Stimulated activated effector memory CD8-positive, alpha-beta T cell treated with anti-CD3 and anti-CD28 coated beads, Interleukin-12 subunit alpha, Interleukin-12 subunit beta, amount 100 ng/mL, for 72 hours (primary cell): Measurements from ENCODE around the gene NQO1.

ENCODE experiments used
- ATAC-seq: fragments of 150-1000 bp; cut with Tn5 transposase; 2 replicates; pipeline ENCODE4 v1.10.0; 2021
- DNase-seq, 2 donors: peaks; one replicate each; pipeline ENCODE4 v3.0.0; 2021 to 2022; ENCODE audit warnings: low spot score in 2 of 2
- H3K27ac Mint-ChIP-seq: one replicate; pipeline ENCODE4 v1.8.0; 2022; ENCODE audit warnings: mild to moderate bottlenecking, mixed read lengths
- H3K36me3 Mint-ChIP-seq: one replicate; pipeline ENCODE4 v1.8.0; 2022; ENCODE audit warnings: mild to moderate bottlenecking, mixed read lengths
- H3K4me1 Mint-ChIP-seq: one replicate; pipeline ENCODE4 v1.8.0; 2022; ENCODE audit warnings: mixed read lengths
- H3K4me3 Mint-ChIP-seq: one replicate; pipeline ENCODE4 v1.8.0; 2022; ENCODE audit warnings: mild to moderate bottlenecking, mixed read lengths
- H3K9me3 Mint-ChIP-seq: one replicate; pipeline ENCODE4 v1.8.0; 2022; ENCODE audit warnings: mixed read lengths

The NQO1 gene

GRCh38 chr16:69701452-69701851 lies 24.9 kb downstream of the NQO1 start:
- H3K27ac Mint-ChIP-seq: no peak overlapping the region
- ATAC-seq (no peak), DNase-seq (no peak)
- H3K4me3 Mint-ChIP-seq: no peak overlapping the region
- H3K4me1 Mint-ChIP-seq: no peaks in the 10 kb centered on the region
- no peaks in the 10 kb centered on the region for H3K9me3 Mint-ChIP-seq
- peaks cover 96% of the 10 kb centered on the region for H3K36me3 Mint-ChIP-seq

DNA sequence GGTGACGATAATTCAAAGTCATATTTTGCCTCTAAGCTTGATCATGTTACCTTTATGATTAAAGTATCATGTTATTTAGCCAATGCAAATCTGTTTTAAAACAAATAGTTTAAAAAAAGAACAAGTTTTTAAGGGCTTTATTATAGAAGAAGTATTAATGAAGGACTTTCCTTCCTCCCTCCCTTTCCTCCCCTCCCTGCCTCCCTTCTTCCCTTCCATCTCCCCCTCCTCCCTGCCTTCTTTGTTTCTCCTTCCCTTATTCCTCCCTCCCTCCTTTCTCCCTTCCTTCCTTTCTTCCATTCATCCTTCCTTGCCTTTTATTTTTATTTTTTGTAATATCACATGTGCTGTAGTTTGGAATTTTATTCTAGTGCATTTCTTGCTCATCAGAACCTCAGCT lies 26.4 kb downstream of the NQO1 start:
- H3K4me3 Mint-ChIP-seq: no peak overlapping the region
- no peak for ATAC-seq
- H3K36me3 Mint-ChIP-seq: peaks cover 96% of the 10 kb centered on the region
- H3K9me3 Mint-ChIP-seq: no peaks in the 10 kb centered on the region
- H3K27ac Mint-ChIP-seq: no peak overlapping the region
- H3K4me1 Mint-ChIP-seq: no peaks in the 10 kb centered on the region
- no peak for DNase-seq

- Mint-ChIP-seq H3K4me3 (no peak overlapping the region), H3K27ac (no peak overlapping the region), H3K9me3 (no peaks in the 10 kb centered on the region), H3K4me1 (peaks cover 3% of the 10 kb centered on the region), H3K36me3 (peaks cover 96% of the 10 kb centered on the region)
- DNase-seq (no peak), ATAC-seq (no peak)
Observed at GRCh38 chr16:69698404-69698803, 28.0 kb downstream of the NQO1 start.

DNA sequence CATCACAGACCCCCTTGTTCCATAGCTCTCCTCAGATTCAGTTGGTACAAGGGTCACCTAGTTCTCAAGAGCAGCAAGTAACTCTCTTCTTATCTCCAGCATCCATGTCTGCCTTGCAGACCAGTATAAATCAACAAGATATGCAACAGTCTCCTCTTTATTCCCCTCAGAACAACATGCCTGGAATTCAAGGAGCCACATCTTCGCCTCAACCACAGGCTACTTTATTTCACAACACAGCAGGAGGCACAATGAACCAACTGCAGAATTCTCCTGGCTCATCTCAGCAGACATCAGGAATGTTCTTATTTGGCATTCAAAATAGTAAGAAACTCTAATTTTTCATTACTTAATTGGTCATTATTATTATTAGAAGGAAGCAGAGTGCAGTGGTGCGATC lies 32.4 kb downstream of the NQO1 start:
- H3K27ac Mint-ChIP-seq: peak overlapping the region; percentile 50
- ATAC-seq (no peak), DNase-seq (no peak)
- H3K9me3 Mint-ChIP-seq: no peaks in the 10 kb centered on the region
- H3K4me1 Mint-ChIP-seq: peaks cover 15% of the 10 kb centered on the region
- H3K36me3 Mint-ChIP-seq: peaks cover 100% of the 10 kb centered on the region
- H3K4me3 Mint-ChIP-seq: no peak overlapping the region

GRCh38 chr16:69691980-69692911 lies 34.1 kb downstream of the NQO1 start:
- DNase-seq (no peak), ATAC-seq (peak; percentile 88)
- Mint-ChIP-seq H3K4me3 (no peak overlapping the region), H3K36me3 (peaks cover 100% of the 10 kb centered on the region), H3K9me3 (no peaks in the 10 kb centered on the region), H3K27ac (peak overlapping the region; percentile 67), H3K4me1 (peaks cover 15% of the 10 kb centered on the region)

DNA sequence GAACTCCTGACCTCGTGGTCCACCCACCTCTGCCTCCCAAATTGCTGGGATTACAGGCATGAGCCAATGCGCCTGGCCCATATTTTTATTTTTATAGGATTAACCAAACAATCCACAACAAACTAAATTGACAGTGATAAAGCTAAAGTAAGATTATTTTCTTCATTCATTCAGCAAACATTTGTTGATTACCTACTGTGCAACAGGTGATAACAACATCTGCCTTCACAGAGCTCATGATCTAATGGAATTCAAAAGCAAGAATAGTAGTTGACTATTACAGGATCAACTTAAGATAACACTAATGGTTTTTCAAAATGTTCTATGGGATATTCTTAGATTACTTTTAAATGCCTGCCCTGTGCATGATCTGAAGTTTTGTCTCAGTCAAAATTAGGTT lies 37.8 kb downstream of the NQO1 start:
- H3K9me3 Mint-ChIP-seq: no peaks in the 10 kb centered on the region
- H3K27ac Mint-ChIP-seq: no peak overlapping the region
- H3K36me3 Mint-ChIP-seq: peaks cover 100% of the 10 kb centered on the region
- peaks cover 14% of the 10 kb centered on the region for H3K4me1 Mint-ChIP-seq
- DNase-seq (no peak), ATAC-seq (no peak)
- no peak overlapping the region for H3K4me3 Mint-ChIP-seq

DNA sequence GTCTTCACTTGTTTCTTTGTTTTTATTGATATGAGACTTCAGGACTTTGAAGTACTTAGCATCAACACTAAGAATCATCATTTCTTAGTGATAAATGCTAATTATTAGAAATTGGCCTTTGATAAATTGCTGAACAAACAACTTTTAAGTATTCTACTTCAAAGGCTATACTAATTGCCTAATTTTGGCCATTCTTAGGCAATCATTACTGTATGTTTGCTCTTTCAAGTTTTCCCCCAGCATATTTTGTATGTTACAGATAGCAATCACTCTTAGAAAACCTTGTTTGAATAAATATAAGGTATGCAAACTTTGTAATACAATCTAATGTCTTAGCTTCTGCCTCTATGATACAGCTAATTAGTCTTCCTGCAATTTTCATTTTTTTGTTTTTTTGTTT lies 46.0 kb downstream of the NQO1 start:
- H3K9me3 Mint-ChIP-seq: no peaks in the 10 kb centered on the region
- H3K4me3 Mint-ChIP-seq: no peak overlapping the region
- ATAC-seq (no peak), DNase-seq (no peak)
- no peaks in the 10 kb centered on the region for H3K4me1 Mint-ChIP-seq
- H3K36me3 Mint-ChIP-seq: peaks cover 100% of the 10 kb centered on the region
- no peak overlapping the region for H3K27ac Mint-ChIP-seq

- Mint-ChIP-seq H3K36me3 (peaks cover 99% of the 10 kb centered on the region), H3K9me3 (no peaks in the 10 kb centered on the region), H3K4me1 (no peaks in the 10 kb centered on the region), H3K4me3 (no peak overlapping the region), H3K27ac (peak overlapping the region; percentile 58)
- no peak for DNase-seq
- ATAC-seq: no peak
Observed at GRCh38 chr16:69672998-69673713, 53.2 kb downstream of the NQO1 start.

DNA sequence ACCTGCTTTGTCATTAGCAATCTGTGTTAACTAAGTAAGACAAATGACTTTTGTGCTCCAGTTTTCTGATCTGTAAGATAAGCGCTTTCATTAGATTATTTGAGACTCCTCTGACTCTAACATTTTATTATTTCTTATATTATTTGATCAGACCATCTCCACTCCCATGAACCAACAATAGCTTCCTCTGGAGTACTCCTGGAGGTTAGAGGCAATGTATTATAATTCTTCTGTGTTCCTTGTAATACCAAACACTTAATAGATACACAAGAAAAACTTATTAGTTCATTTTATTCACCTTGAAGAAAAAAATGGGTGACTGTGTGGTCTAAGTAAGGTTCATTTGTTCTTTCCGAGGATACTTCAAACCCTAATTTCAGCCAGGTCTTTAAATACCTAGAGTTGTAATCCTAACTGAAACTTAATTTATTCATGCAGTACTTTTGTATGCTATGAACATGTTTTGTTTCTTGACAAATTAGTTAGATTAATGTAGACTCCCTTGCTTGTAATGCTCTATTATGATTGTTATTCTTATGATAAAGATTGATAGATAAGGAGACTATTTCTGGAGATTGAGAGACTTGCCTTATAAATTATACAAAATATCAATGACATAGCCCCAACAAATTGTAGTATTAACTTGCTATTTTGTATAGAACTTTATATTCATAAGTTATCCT lies 53.9 kb downstream of the NQO1 start:
- ATAC-seq (no peak), DNase-seq (no peak)
- Mint-ChIP-seq H3K4me3 (no peak overlapping the region), H3K9me3 (no peaks in the 10 kb centered on the region), H3K4me1 (no peaks in the 10 kb centered on the region), H3K27ac (peak overlapping the region; percentile 58), H3K36me3 (peaks cover 99% of the 10 kb centered on the region)

DNA sequence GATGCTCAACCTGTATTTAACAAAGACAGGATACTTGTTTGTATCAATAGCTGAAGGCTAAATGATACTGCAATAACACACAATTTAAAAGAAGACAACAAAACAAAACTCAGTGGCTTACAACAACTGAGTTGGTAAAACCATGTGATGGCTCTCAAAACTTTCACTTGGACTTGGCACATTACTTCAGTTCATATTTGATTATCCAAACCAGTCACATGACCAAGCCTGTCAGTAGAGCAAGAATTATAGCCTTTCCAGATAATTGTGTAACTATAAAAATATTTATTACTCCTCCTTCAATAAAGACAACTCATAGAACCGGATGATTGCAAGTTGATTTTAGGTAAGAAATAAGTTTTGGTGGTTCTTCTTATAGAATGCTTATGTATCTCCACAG lies 56.8 kb downstream of the NQO1 start:
- Mint-ChIP-seq H3K9me3 (no peaks in the 10 kb centered on the region), H3K27ac (no peak overlapping the region), H3K4me1 (no peaks in the 10 kb centered on the region), H3K36me3 (peaks cover 80% of the 10 kb centered on the region), H3K4me3 (no peak overlapping the region)
- ATAC-seq (no peak), DNase-seq (no peak)

- ATAC-seq: no peak
- DNase-seq: no peak
- H3K4me1 Mint-ChIP-seq: no peaks in the 10 kb centered on the region
- peaks cover 81% of the 10 kb centered on the region for H3K36me3 Mint-ChIP-seq
- no peak overlapping the region for H3K4me3 Mint-ChIP-seq
- no peaks in the 10 kb centered on the region for H3K9me3 Mint-ChIP-seq
- no peak overlapping the region for H3K27ac Mint-ChIP-seq
Observed at GRCh38 chr16:69663846-69664245, 62.5 kb downstream of the NQO1 start.

DNA sequence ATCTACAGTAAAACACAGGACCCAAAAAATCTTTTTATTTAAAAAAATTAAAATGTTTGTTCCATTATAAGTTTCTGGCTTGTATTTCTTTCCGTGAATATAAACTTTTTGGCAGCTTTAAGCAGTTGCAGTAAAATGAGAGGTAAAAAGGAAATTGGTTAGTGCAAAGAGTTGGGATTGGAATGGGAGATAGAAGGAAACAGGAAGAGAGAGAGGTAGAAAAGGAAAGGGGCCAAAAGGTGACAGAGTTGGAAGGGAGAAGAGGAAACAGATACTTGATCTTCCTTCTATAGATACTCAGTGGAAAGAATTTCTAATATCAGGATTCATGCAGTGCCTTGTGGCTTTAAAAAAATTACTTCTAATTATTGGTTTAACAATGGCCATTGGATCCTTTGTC lies 63.5 kb downstream of the NQO1 start:
- Mint-ChIP-seq H3K9me3 (no peaks in the 10 kb centered on the region), H3K4me1 (no peaks in the 10 kb centered on the region), H3K36me3 (peaks cover 81% of the 10 kb centered on the region), H3K27ac (no peak overlapping the region), H3K4me3 (no peak overlapping the region)
- DNase-seq: no peak
- no peak for ATAC-seq

DNA sequence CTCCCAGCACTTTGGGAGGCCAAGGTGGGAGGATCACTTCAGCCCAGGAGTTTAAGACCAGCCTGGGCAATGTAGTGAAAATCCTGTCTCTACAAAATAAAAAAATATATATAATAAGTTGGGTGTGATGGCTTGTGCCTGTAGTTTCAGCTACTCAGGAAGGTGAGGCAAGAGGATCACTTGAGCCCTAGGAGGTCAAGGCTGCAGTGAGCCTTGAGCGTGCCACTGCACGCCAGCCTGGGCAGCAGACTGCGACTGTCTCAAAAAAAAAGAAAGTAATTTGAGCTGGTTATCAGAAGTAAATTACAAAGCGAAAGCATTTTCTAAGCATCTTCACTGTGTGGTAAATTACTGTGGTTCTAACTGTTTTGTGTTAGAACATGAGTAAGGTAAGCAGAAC lies 66.2 kb downstream of the NQO1 start:
- no peaks in the 10 kb centered on the region for H3K9me3 Mint-ChIP-seq
- H3K27ac Mint-ChIP-seq: no peak overlapping the region
- ATAC-seq (no peak), DNase-seq (no peak)
- H3K36me3 Mint-ChIP-seq: peaks cover 100% of the 10 kb centered on the region
- H3K4me3 Mint-ChIP-seq: no peak overlapping the region
- H3K4me1 Mint-ChIP-seq: no peaks in the 10 kb centered on the region
